CD4-positive, alpha-beta T cell treated with Interleukin-4 for 1 hour (primary cell): ENCODE results near the gene MANSC1.
"Not testable (repeated sequence)": the region's sequence is repeated elsewhere in the genome, so short reads cannot be mapped to it uniquely, and the experiment has no call there.

Experiments used
- DNase-seq, 2 donors: peaks; one replicate each; pipeline ENCODE4 v3.0.0-alpha.2; 2020 to 2022

The MANSC1 gene

GRCh38 chr12:12323118-12323517 is 26.9 kb downstream of the MANSC1 start:
- no peak for DNase-seq

GRCh38 chr12:12319451-12320183 is 30.4 kb downstream of the MANSC1 start:
- DNase-seq: no peak

GRCh38 chr12:12315838-12316237 is 34.2 kb downstream of the MANSC1 start:
- no peak for DNase-seq

GRCh38 chr12:12310695-12311094 is 39.3 kb downstream of the MANSC1 start:
- not testable (repeated sequence) for DNase-seq

GRCh38 chr12:12305568-12306300 is 44.3 kb downstream of the MANSC1 start:
- DNase-seq: no peak

GRCh38 chr12:12302976-12303375 is 47.1 kb downstream of the MANSC1 start:
- DNase-seq: no peak

GRCh38 chr12:12301122-12301521 is 48.9 kb downstream of the MANSC1 start:
- no peak for DNase-seq

- no peak for DNase-seq
Measured at GRCh38 chr12:12297201-12297830, 52.7 kb downstream of the MANSC1 start.

- DNase-seq: no peak
Measured at GRCh38 chr12:12294215-12295005, 55.6 kb downstream of the MANSC1 start.

GRCh38 chr12:12290206-12290605 is 59.8 kb downstream of the MANSC1 start:
- no peak for DNase-seq

- no peak for DNase-seq
Measured at GRCh38 chr12:12286441-12286840, 63.6 kb downstream of the MANSC1 start.

- DNase-seq: no peak
Measured at GRCh38 chr12:12282761-12283425, 67.1 kb downstream of the MANSC1 start.

- no peak for DNase-seq
Measured at GRCh38 chr12:12282202-12282601, 67.8 kb downstream of the MANSC1 start.

- no peak for DNase-seq
Measured at GRCh38 chr12:12281134-12281533, 68.9 kb downstream of the MANSC1 start.

- DNase-seq: no peak
Measured at GRCh38 chr12:12278899-12279298, 71.1 kb downstream of the MANSC1 start.
